HG03103 (cell line): ENCODE results near the gene EFTUD2.
A peak's percentile ranks its signal among the peaks of the same experiment; 100 is the strongest.

Experiments used
- ATAC-seq: cut with Tn5 transposase; IDR thresholded peaks from one replicate; pipeline ENCODE4 v1.9.1; 2021; ENCODE audit warnings: low read depth; ENCODE audit not compliant: unreplicated experiment

Gene EFTUD2

GRCh38 chr17:44926821-44927525, 27.7 kb upstream of the EFTUD2 start:
- no peak for ATAC-seq

- no peak for ATAC-seq
These were observed 26.8 kb upstream of the EFTUD2 start for GRCh38 chr17:44925731-44926697.

- ATAC-seq = no peak
These were observed 24.9 kb upstream of the EFTUD2 start for GRCh38 chr17:44924107-44924544.

GRCh38 chr17:44922746-44923470, 23.7 kb upstream of the EFTUD2 start:
- ATAC-seq = no peak

- no peak for ATAC-seq
These were observed 22.9 kb upstream of the EFTUD2 start for GRCh38 chr17:44922136-44922535.

- no peak for ATAC-seq
These were observed 22.1 kb upstream of the EFTUD2 start for GRCh38 chr17:44921122-44921882.

GRCh38 chr17:44920565-44920940, 21.3 kb upstream of the EFTUD2 start:
- no peak for ATAC-seq

- ATAC-seq = peak; percentile 63
These were observed 20.8 kb upstream of the EFTUD2 start for GRCh38 chr17:44919885-44920564.

- ATAC-seq = no peak
These were observed 20.2 kb upstream of the EFTUD2 start for GRCh38 chr17:44919411-44919810.

GRCh38 chr17:44918006-44918405, 18.8 kb upstream of the EFTUD2 start:
- ATAC-seq = no peak

- no peak for ATAC-seq
These were observed 18.2 kb upstream of the EFTUD2 start for GRCh38 chr17:44917456-44917855.

GRCh38 chr17:44916781-44917241, 17.6 kb upstream of the EFTUD2 start:
- ATAC-seq = no peak

- ATAC-seq = no peak
These were observed 16.9 kb upstream of the EFTUD2 start for GRCh38 chr17:44915862-44916780.

- no peak for ATAC-seq
These were observed 16.1 kb upstream of the EFTUD2 start, which contains the start of gene GFAP for GRCh38 chr17:44915321-44915726. GFAP (minus strand) TSS chr17:44915500; CDS start chr17:44915486, 14 bp downstream.

GRCh38 chr17:44914698-44915271, 15.5 kb upstream of the EFTUD2 start:
- ATAC-seq = no peak

- ATAC-seq = no peak
These were observed 14.9 kb upstream of the EFTUD2 start for GRCh38 chr17:44914148-44914547.

GRCh38 chr17:44913676-44914075, 14.4 kb upstream of the EFTUD2 start:
- ATAC-seq = no peak
